OCI-LY1 (cell line): ENCODE measurements around the gene ZNF318.
"Not testable (repeated sequence)": the region's sequence is repeated elsewhere in the genome, so short reads cannot be mapped to it uniquely, and the experiment has no call there.

Experiments used
- H2AFZ ChIP-seq: fragments of 200-600 bp; sonication (generic), shearing (Covaris generic); 2 replicates; pipeline ENCODE4 v1.6.0; 2014; ENCODE audit warnings: antibody characterized with exemption, mild to moderate bottlenecking, low read length
- H3F3A ChIP-seq: fragments of 200-600 bp; sonication (generic), shearing (Covaris generic); 2 replicates; pipeline ENCODE4 v1.6.0; 2014; ENCODE audit warnings: mild to moderate bottlenecking, antibody characterized with exemption, low read length, moderate library complexity; ENCODE audit not compliant: insufficient read depth
- H3K27ac ChIP-seq: fragments of 200-600 bp; sonication (generic); 2 replicates; pipeline ENCODE4 v1.5.1; 2014; ENCODE audit warnings: low read length, mixed run types, mild to moderate bottlenecking, low read depth; ENCODE audit not compliant: poor library complexity, severe bottlenecking
- H3K27me3 ChIP-seq: fragments of 200-600 bp; sonication (generic); 2 replicates; pipeline ENCODE4 v1.6.0; 2014; ENCODE audit warnings: antibody characterized with exemption, mild to moderate bottlenecking, low read length, moderate library complexity; ENCODE audit not compliant: insufficient read depth
- H3K36me3 ChIP-seq: fragments of 200-600 bp; sonication (generic); 2 replicates; pipeline ENCODE4 v1.6.1; 2014; ENCODE audit warnings: mild to moderate bottlenecking, antibody characterized with exemption, low read length, moderate library complexity, mixed read lengths; ENCODE audit not compliant: insufficient read depth
- H3K4me1 ChIP-seq: fragments of 200-600 bp; sonication (generic); 2 replicates; pipeline ENCODE4 v1.5.1; 2014; ENCODE audit warnings: mild to moderate bottlenecking, low read length, moderate library complexity; ENCODE audit not compliant: insufficient read depth, severe bottlenecking
- H3K4me2 ChIP-seq: fragments of 200-600 bp; sonication (generic), shearing (Covaris generic); 2 replicates; pipeline ENCODE4 v1.6.1; 2014; ENCODE audit warnings: low read length
- H3K4me3 ChIP-seq: fragments of 200-600 bp; sonication (generic); 2 replicates; pipeline ENCODE4 v1.5.1; 2014; ENCODE audit warnings: low read length, low read depth, mild to moderate bottlenecking, mixed read lengths; ENCODE audit not compliant: poor library complexity, severe bottlenecking
- H3K79me2 ChIP-seq: fragments of 200-600 bp; shearing (Covaris generic); 2 replicates; pipeline ENCODE4 v1.6.1; 2016; ENCODE audit warnings: mixed run types, low read length, mixed read lengths; ENCODE audit not compliant: insufficient read depth
- H3K9ac ChIP-seq: fragments of 200-600 bp; sonication (generic), shearing (Covaris generic); 2 replicates; pipeline ENCODE4 v1.6.1; 2014; ENCODE audit warnings: mild to moderate bottlenecking, low read length, mixed read lengths
- H3K9me2 ChIP-seq: fragments of 200-600 bp; sonication (generic), shearing (Covaris generic); 2 replicates; pipeline ENCODE4 v1.6.1; 2014; ENCODE audit warnings: low read depth, mild to moderate bottlenecking, low read length, mixed read lengths
- H3K9me3 ChIP-seq: fragments of 200-600 bp; shearing (Covaris generic); 2 replicates; pipeline ENCODE4 v1.6.1; 2014; ENCODE audit warnings: low read length, mixed read lengths
- H4K20me1 ChIP-seq: fragments of 200-600 bp; sonication (generic), shearing (Covaris generic); 2 replicates; pipeline ENCODE4 v1.6.0; 2016; ENCODE audit warnings: mild to moderate bottlenecking, low read length; ENCODE audit not compliant: insufficient read depth
- EZH2 ChIP-seq: fragments of 200-600 bp; sonication (generic), shearing (Covaris generic); IDR thresholded peaks from 2 replicates; pipeline ENCODE4 v1.8.0; 2017; ENCODE audit warnings: borderline replicate concordance, mixed run types, mild to moderate bottlenecking, antibody characterized with exemption, low read length, moderate library complexity, mixed read lengths
- TF ChIP-seq, protein P1 (sequence below): fragments of 200-600 bp; sonication (generic), shearing (Covaris generic); IDR thresholded peaks from 2 replicates; pipeline ENCODE4 v1.5.1; 2017; ENCODE audit warnings: mild to moderate bottlenecking, antibody characterized with exemption, low read length, moderate library complexity, mixed read lengths

ZNF318 gene

DNA sequence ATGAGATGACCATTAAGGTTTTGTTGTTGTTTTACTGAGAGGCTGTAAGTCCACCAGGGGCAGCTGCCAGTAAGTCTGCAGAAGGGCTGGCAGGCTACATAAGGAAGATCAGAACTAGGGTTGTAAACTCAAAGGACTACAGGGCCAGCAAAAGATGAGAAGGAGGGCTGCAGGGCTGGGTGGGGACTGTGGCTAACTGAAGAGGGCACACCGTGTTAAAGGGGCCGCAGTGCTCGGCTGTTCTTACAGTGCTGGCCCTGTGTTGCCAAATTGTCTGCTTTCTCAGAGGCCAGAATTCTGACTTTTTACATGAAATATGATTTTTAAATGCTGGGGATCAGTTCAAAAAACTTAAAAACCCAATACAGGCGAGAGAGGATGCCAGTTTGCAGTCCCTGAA, 25.5 kb upstream of the ZNF318 start:
- TF ChIP-seq, protein P1, sequence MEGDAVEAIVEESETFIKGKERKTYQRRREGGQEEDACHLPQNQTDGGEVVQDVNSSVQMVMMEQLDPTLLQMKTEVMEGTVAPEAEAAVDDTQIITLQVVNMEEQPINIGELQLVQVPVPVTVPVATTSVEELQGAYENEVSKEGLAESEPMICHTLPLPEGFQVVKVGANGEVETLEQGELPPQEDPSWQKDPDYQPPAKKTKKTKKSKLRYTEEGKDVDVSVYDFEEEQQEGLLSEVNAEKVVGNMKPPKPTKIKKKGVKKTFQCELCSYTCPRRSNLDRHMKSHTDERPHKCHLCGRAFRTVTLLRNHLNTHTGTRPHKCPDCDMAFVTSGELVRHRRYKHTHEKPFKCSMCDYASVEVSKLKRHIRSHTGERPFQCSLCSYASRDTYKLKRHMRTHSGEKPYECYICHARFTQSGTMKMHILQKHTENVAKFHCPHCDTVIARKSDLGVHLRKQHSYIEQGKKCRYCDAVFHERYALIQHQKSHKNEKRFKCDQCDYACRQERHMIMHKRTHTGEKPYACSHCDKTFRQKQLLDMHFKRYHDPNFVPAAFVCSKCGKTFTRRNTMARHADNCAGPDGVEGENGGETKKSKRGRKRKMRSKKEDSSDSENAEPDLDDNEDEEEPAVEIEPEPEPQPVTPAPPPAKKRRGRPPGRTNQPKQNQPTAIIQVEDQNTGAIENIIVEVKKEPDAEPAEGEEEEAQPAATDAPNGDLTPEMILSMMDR = no peak
- no peak for TF ChIP-seq EZH2
- H3K4me1 ChIP-seq = peaks cover 13% of the 10 kb centered on the region
- H3K27ac ChIP-seq = no peak overlapping the region

DNA sequence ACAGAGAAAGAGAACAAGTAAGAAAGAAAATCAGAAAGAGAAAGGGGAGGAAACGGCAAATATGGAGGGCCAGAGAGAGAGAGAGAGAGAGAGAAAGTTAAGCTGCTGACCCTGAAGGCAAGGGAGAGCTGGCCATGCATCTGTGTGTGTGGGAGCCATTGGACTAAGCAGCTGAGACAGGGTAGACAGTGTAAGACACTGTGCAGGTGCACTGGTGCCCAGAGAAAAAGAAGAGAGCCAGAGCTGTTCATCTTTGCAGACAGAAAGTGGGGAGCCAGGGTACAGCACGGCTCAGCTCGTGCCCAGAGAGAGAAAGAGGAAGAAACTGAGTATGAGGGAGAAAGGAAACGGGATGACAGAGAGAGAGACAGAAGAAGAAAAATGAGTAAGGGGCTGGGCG, 24.2 kb upstream of the ZNF318 start:
- Histone ChIP-seq H3K27ac (no peak overlapping the region), H3K9me3 (no peaks in the 10 kb centered on the region), H2AFZ (no peak overlapping the region), H3K36me3 (no peaks in the 10 kb centered on the region), H3F3A (no peaks in the 10 kb centered on the region), H3K27me3 (no peaks in the 10 kb centered on the region), H3K9me2 (no peaks in the 10 kb centered on the region), H3K79me2 (no peaks in the 10 kb centered on the region), H3K4me1 (peaks cover 13% of the 10 kb centered on the region), H3K4me3 (no peak overlapping the region), H3K9ac (no peak overlapping the region), H3K4me2 (no peak overlapping the region), H4K20me1 (no peaks in the 10 kb centered on the region)
- no peak for TF ChIP-seq EZH2
- TF ChIP-seq, protein P1 = no peak

More for the DNA sequence above, 25.5 kb upstream of the ZNF318 start:
- Histone ChIP-seq H3K27me3 (no peaks in the 10 kb centered on the region), H3K4me3 (no peak overlapping the region), H2AFZ (no peak overlapping the region), H3K79me2 (no peaks in the 10 kb centered on the region), H3K36me3 (no peaks in the 10 kb centered on the region), H3F3A (no peaks in the 10 kb centered on the region), H3K4me2 (no peak overlapping the region), H3K9me2 (no peaks in the 10 kb centered on the region), H3K9me3 (no peaks in the 10 kb centered on the region), H3K9ac (no peak overlapping the region), H4K20me1 (no peaks in the 10 kb centered on the region)

DNA sequence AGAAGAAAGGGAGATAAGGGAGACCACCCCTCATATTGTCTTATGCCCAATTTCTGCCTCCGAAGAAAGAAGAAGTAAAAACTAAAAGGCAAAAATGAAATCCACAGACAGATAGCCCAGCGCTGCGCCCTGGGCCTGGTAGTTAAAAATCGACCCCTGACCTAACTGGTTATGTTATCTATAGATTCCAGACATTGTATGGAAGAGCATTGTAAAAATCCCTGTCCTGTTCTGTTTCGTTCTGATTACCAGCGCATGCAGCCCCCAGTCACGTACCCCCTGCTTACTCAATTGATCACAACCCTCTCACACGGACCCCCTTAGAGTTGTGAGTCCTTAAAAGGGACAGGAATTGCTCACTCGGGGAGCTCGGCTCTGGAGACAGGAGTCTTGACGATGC, 23.7 kb upstream of the ZNF318 start:
- not testable (repeated sequence) for H3K4me2 ChIP-seq, H3K9me3 ChIP-seq, H3K79me2 ChIP-seq

DNA sequence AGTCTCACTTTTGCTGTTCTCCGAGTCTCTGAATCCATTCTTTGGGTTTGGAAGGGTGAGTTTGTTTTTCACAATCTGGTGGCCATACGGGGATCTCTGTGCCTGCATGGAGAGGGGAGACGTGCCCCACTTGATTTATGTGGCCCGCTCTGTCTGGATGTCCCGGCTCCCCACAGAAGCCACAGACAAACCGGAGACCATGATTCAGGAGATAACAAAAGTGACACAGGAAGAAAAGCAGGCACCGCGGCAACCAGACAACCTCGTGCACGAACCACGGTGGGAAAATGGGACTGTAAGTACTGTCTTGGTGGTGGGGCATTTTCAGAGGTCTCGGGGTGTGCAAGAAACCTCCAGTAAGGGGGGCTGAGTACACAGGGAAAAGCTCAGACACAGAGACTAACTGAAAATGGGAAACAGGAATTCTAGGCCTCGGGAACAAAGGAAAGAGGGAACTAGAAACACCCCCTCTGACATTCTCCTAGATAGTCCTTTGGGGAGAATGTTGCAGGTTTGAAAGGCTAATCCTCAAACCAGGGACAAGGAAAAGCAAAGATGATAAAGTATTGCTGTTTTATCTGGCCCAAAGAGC, 22.1 kb upstream of the ZNF318 start:
- TF ChIP-seq EZH2 = no peak
- TF ChIP-seq, protein P1 = no peak
- no peak overlapping the region for H3K4me3 ChIP-seq

More for the DNA sequence above, 23.7 kb upstream of the ZNF318 start:
- not testable (repeated sequence) for H3K9me2 ChIP-seq, H3K27ac ChIP-seq, H3K36me3 ChIP-seq, H3K9ac ChIP-seq, H2AFZ ChIP-seq, H3K27me3 ChIP-seq, H3F3A ChIP-seq, H4K20me1 ChIP-seq, H3K4me3 ChIP-seq
- H3K4me1 ChIP-seq = peaks cover 13% of the 10 kb centered on the region

DNA sequence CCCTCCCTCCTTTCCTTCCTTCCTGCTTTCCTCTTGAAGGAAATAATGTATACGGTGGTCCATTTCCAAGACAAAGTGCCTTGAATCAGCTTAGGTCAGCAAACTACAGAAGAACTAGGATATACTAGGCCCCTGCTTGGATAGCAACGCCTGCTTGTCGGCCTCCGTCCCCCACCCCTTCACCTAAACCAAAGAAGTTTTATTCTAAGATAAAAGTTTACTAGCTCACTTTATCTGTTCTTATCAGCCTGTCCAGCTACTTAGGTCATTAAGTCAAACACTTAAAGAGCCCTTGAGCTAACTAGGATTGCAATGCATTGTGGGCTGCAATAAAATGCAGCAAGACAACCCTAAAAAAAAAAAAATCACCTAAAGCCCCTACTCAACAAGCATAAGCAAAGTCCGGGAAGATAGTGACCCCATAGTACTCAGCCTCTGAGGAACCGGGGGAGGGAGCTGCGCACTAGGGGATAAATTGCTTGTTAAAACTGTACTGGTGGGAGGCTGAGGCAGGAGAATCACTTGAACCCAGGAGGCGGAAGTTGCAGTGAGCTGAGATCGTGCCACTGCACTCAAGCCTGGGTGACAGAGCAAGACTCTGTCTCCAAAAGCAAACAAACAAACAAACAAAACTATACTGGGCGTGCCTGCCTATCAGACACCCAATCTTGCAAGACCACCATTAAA, 21.4 kb upstream of the ZNF318 start:
- not testable (repeated sequence) for H3K36me3 ChIP-seq, H4K20me1 ChIP-seq, H3K4me3 ChIP-seq, H3K9ac ChIP-seq, H3K79me2 ChIP-seq, H3K9me3 ChIP-seq, H3K4me2 ChIP-seq, H3K27me3 ChIP-seq, H3K9me2 ChIP-seq, H3K27ac ChIP-seq, H2AFZ ChIP-seq, H3F3A ChIP-seq
- peaks cover 15% of the 10 kb centered on the region for H3K4me1 ChIP-seq

More for the DNA sequence above, 22.1 kb upstream of the ZNF318 start:
- H3F3A ChIP-seq = no peaks in the 10 kb centered on the region
- no peak overlapping the region for H3K27ac ChIP-seq
- no peaks in the 10 kb centered on the region for H3K9me2 ChIP-seq
- H3K79me2 ChIP-seq = no peaks in the 10 kb centered on the region
- H3K27me3 ChIP-seq = no peaks in the 10 kb centered on the region
- H3K36me3 ChIP-seq = no peaks in the 10 kb centered on the region
- H3K4me2 ChIP-seq = no peak overlapping the region
- H3K4me1 ChIP-seq = peaks cover 11% of the 10 kb centered on the region
- no peaks in the 10 kb centered on the region for H3K9me3 ChIP-seq
- H2AFZ ChIP-seq = no peak overlapping the region
- no peak overlapping the region for H3K9ac ChIP-seq
- no peaks in the 10 kb centered on the region for H4K20me1 ChIP-seq
